ENCODE results near the gene CELSR1.

DNA sequence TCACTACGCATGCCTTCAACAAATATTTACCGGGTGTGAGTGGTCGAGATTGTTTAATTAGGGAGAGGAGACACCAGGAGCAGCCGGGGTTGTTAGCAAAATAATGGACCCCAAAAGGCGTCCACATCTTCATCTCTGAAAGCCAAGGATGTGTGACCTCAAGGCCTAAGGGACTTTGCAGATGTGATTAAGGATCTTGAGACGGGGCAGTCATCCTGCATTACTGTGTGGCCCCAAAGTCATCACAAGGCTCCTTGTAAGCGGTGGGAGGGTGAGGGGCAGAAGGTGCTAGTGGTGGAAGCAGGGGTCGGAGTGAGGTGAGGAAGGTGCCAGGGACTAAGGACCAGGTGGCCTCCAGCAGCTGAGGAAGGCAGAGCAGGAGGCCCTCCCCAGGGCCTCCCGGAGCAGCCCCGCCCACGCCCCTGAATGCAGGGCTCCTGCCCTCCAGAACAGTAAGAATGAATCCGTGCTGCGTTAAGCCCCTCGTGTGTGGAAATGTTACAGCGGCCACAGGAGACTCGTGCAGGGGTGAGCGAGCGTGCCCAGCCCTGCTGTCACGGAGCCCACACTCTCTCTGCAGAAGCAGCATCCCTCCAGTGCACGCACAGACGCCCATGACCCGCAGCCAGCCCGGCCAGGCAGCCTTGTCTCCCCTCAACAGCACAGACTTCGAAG lies 83.5 kb downstream of the CELSR1 start:
- TF ChIP-seq, protein P1, sequence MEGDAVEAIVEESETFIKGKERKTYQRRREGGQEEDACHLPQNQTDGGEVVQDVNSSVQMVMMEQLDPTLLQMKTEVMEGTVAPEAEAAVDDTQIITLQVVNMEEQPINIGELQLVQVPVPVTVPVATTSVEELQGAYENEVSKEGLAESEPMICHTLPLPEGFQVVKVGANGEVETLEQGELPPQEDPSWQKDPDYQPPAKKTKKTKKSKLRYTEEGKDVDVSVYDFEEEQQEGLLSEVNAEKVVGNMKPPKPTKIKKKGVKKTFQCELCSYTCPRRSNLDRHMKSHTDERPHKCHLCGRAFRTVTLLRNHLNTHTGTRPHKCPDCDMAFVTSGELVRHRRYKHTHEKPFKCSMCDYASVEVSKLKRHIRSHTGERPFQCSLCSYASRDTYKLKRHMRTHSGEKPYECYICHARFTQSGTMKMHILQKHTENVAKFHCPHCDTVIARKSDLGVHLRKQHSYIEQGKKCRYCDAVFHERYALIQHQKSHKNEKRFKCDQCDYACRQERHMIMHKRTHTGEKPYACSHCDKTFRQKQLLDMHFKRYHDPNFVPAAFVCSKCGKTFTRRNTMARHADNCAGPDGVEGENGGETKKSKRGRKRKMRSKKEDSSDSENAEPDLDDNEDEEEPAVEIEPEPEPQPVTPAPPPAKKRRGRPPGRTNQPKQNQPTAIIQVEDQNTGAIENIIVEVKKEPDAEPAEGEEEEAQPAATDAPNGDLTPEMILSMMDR (IDR thresholded peaks at IDR 0.05), result no peak
- TF ChIP-seq POLR2A (IDR thresholded peaks at IDR 0.05), result no peak

Data from lower leg skin (tissue), 3 donors.